GM18517 (cell line): ENCODE data around the gene ARHGAP8.
"Not testable (repeated sequence)": the region's sequence is repeated elsewhere in the genome, so short reads cannot be mapped to it uniquely, and the experiment has no call there.

Experiments used
- ATAC-seq: cut with Tn5 transposase; IDR thresholded peaks from one replicate; pipeline ENCODE4 v1.9.1; 2021; ENCODE audit warnings: mild to moderate bottlenecking, moderate library complexity; ENCODE audit not compliant: unreplicated experiment

The ARHGAP8 gene

DNA sequence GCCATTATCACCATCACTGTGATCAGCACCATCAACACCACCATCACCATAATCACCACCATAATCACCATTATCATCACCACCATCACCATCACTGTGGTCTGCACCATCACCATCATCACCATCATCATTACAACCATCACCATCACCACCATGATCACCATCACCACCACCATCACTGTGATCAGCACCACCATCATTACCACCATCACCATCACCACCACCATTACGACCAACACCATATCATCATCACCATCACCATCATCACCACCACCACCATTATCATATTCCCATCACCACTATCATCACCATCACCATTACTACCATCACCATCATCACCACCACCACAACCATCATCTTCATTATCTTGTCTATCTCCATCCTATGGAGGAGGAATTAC, 132.2 kb downstream of the ARHGAP8 start:
- no peak for ATAC-seq

DNA sequence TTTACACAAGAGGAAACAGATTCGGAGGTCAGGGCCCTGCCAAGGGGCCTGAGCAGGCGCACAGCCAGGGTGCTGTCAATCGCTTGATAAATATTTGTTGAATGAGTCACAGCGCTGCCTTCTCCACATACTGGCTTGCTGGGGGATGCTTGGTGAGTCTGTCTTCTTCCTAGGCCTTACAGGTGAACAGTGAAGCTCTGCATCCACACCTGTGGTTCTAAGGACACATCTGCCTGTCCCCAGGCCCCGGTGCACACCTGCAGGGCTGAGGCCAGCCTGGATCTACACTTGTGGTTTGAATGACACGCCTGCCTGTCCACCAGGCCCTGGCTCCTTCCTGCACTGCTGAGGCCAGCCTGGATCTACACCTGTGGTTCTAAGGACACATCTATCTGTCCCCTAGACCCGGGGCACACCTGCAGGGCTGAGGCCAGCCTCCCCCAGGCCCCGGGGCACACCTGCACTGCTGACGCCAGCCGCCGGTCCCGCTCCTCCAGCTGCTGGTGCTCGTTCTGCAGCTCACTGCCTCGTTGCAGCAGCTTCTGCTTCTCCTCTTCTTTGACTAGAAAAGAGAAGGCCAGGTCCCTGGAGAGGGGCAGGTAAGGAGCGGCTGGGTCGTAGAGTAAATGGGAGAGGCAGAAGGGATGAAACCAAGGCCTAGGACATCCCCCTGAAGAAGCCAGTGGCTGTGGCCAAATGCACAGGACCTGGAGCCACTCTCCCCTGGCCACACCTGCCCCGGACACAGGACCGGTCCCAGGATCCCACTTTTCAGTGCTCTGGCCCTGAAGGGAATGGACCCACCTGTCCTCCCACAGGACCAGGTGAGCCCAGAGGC, 132.8 kb downstream of the ARHGAP8 start:
- no peak for ATAC-seq

DNA sequence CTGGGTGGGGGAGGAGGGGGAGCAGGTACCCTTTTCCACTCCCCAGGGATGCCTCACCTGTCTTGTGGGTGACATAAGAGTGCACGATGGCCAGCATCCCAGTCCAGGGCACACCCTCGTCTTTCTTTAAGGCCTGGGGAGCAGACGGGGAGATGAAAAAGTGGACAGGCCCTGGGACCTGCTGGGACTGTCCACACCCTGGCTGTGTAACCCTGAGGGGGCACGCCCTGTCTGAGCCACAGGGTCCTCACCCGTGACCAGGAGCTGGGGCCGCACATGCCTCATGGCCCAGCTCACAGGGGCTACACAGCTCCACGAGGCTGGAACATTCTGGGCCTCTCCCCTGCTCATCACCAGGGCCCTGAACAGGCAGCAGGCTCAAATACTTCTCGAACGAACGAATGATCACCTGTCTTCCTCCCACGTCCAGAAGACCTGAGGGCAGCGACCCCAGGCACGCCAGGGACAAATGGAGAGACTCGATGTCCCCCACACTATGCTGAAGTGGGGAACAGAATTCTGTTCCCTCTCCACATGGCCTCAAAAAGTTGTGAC, 133.5 kb downstream of the ARHGAP8 start:
- no peak for ATAC-seq

DNA sequence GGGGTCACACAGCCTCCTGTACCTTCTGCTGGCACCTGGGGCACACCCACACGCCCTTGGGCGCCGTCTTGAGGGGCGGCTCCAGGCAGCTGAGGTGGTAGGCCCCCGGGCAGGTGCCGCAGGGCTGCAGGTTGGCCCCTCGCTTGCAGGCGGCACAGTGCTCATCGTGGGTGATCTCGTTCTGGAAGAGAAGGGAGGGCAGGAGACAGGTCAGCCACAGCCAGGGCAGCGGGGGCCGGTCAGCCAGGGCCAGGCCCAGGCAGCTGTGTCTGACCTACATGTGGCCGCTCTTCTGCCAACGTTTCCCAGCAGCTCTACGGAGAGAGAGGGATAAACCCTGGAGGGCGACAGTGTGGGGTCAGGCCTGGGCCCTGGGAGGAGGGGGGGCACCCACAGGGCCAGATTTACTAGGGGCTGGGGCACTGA, 135.6 kb downstream of the ARHGAP8 start:
- ATAC-seq: no peak

DNA sequence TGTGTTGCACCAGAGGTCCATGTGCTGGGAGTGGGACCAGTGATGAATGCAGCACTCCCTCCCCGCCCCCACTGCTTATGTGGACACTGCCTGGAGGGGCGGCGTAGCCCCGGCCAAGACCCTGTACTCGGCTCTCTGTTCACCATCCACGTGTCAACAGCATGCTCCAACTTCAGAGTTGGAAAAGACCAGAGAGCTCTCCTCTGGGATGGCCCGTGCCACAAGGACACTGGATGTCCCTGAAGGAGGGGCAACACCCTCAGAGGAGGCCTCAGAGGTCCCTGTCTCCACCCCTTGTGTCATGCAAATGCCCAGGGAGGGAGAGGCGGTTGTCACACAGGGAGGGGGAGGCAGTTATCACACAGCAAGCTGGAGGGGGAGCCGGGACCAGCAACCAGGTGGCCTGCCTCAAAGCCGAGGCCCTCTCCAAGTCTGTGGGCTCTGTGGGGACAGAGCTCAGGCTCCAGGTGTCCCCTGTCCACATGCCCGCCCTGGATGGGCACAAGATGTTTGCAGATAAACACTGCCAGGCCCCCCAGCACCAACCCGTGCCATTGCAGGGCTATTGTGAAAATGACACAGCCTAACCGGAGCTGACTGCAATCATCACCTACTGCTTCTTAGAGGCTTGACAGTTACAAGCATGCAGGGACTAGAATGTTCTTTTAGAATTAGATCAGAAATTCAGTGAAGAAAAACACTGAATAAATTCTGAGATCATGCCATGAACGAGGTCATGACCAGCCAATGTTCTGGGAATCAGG, 136.3 kb downstream of the ARHGAP8 start:
- ATAC-seq: no peak

DNA sequence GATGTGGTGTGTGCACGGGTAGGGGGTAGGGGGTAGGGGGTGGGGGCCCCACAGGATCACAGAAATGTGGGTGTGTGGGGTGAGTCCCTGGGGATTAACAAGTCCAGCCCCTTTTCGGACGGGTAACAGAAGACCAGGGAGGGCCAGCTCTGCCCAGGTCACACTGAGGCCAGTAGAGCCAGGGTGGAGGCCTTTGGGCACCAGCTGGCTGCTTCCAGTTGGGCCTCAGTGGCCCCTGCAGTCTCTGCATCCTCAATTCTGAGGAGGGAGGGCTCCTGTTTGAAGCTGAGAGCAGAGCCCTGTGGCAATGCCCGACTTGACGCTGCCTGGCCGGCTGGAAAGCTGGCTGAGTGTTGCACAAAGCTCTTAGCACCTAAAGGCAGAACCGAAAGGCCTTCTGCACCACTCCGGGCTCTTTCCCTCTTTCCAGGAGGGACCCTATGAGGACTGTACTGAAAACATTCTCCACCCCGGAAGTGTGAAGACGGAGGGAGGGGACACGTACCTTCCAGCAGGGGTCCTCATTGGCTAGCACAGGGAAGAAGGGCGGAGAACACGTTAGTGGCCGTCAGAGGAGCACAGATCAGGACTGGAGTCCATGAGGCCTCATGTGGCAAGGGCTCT, 137.0 kb downstream of the ARHGAP8 start:
- no peak for ATAC-seq

DNA sequence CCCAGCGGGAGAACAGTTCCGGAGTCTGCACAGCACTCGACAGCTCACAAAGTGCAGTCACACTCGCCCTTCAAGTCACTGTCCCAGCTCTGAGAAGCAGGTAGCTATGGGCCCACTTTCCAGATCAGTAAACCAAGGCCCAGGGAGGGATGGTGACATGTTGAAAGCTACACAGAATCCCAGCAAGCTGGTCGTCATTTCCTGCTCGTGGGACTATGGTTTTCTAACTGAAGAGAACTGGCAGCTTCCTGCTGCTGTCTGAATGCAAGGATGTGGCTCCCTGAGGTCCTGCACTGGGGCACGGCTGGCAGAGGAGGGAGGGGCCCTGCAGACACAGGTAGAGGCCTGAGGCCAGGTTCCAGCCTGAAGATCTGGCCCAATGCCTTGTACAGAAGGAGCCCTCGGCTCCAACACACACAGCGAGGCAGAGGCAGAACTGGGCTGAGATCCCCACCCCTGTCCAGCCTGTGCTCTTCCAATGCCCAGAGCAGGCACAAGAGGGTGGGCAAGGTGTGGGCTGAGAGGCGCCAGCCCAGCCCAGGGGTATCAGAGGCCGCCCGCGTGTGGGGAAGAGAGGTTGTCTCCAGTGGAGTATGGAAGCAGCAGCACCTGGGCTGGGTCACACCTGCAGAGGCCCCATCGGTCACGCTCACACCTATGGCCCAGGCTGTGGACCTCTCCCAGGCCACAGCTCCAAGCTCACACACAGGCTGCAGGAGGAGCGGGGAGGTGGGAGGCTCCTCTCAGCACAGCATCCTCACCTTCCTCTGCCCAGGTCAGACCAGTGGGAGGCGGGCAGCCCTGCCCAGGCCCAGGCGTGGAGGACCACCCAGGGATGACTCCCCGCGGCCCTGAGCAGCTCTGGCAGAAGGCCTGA, 138.3 kb downstream of the ARHGAP8 start:
- no peak for ATAC-seq

DNA sequence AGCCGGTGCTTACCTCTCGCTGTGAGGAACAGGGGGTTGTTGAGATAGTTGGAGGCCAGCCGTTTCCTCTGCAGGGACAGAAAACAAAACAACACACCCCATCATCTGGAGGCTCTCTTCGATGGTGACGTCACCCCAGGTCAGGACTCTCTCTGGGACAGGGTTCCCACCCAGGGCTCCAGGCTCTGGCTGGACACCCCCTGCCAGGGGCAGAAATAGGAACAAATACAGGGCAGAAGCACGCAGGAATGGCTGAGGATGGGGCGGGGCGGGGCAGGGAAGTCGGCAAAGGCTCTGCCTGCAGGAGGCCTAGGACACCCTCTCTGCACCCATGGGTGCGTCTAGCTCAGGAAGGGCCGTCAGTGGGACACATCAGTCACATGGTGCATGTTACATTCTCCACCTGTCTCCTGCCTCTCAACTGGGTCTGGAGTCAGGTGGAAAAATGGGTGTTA, 138.9 kb downstream of the ARHGAP8 start:
- ATAC-seq: no peak

DNA sequence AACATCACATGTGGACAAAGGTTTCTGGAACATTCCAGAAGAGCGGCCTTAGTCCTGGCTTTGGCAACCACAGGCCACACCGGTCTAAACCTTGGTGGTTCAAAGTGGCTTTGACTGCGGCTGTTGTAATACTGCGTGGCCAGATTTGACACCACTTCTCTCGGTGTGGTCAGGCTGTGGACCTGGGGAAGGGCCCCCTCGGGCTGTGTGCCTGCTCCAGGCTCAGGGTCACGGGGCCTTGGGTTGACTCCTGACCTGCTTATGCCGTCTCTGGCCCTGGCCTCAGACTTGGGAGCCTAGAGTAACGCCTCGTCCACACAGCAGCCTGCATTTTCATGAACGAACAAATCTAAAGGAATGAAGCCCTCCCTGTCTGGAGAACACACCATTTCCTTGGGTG, 139.4 kb downstream of the ARHGAP8 start:
- ATAC-seq: no peak

DNA sequence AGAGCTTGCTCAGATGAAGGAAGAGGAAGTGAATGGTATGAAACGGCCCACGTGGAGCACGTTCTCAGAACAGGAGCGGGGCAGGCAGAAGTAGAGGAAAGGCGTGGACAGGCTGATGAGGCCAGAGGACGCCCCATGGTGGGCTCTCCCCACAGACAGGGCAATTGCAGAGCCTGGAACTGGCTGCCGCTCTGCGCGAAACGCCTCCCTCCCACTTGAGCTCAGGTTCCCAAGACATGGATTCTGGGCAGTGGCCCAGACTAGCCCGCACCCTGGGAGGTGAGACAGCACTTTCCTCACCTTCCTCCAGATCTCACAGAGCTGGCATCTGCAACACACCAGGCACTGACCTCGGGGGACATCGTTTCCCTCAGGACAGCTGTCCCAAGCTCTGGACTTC, 139.9 kb downstream of the ARHGAP8 start:
- ATAC-seq: no peak

DNA sequence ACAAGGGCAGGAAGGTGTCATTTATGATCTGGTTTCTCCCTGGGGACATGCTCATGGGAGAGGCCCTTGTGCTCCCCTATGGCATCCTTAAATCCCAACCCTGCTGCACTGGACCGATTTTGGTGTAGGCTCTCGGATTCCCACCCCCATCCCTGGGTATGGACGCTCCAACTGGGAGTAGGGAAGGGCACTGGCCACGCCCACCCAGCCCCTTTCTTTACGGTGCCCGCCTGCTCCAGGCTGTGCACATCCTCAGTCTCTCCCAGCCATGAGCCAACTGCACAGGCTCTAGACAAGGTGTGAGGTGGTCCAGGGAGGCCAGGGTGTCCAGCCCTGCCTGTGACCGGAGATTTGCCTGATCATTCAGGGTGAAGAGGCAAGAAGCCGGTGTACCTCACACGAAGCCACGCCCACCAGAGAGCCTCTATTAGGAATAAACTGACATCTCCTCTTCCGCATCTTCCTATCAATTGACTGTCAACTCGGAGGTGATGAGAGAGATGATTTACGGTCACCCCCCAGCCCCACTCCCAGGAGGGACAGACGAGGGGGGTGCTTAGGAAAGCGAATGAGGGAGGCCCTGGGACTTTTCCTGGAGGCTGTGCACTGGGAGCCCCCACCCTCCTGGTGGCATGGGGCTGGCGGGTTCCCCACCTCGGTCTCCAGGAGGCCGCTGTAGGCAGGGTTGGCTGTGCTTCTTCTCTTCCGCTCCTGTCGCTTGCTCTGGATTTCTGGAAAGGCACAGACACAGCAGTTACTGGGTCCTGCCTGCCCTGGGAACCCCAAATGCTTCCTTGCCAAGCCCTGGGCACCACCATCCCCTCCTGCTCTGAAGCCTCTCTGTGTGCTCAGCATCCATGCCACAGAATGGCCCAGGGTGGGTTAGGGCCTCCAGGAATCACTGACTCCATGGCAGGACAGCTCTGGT, 140.7 kb downstream of the ARHGAP8 start:
- ATAC-seq: no peak

DNA sequence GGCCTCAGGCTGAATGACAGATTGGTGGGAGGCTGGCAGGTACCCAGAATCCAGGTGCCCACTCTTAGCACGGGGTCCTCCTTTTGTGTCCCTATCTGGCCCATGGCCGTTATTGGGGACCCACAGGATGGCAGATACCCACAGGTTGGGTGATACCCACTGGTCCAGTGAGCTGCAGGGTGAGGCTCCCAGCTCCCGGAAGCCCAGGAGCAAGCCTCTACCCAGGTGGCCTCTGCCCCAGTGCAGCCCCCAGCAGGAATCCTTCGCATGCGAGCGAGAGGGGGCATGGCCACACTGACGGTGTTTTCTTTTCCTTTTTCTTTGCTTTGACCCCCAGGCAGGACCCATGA, 141.3 kb downstream of the ARHGAP8 start:
- ATAC-seq: no peak

DNA sequence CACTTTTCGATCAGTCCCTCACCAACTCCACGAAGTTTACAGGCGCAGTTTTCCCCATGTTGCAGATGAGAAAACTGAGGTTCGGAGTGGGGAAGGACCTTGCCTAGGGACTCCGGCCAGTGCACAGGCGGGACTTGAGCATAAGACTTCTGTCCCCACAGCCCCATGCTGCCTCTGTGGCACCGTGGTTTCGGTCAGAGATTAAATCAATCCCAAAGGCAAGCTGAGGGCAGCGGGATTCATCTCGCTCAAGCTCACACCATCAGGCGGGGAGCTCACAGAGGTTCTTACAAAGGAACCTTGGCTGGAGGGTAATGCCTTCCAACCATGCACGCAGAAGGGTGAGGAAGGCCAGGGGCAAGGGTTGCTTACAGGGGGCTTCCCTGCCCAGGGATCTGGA, 141.9 kb downstream of the ARHGAP8 start:
- ATAC-seq: no peak

DNA sequence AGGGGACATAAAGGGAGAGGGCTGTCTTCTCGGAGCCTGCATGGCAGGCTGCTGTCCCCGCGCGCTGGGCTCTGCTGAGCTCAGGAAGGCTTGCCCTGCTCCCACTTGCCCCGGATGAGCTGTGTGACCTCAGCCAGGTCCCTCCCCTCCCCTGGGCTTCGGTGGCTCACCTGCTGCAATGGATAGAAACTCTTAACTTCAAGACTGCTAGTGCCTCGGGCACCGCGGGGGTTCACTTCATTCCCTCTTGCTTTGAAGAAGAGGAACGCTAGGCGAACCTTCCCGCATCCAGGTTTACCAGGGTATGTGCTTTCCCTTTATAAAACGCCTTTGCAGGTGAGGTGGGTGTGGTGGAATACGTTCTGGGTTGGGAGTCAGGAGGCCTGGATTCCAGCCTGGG, 142.4 kb downstream of the ARHGAP8 start:
- ATAC-seq: no peak

DNA sequence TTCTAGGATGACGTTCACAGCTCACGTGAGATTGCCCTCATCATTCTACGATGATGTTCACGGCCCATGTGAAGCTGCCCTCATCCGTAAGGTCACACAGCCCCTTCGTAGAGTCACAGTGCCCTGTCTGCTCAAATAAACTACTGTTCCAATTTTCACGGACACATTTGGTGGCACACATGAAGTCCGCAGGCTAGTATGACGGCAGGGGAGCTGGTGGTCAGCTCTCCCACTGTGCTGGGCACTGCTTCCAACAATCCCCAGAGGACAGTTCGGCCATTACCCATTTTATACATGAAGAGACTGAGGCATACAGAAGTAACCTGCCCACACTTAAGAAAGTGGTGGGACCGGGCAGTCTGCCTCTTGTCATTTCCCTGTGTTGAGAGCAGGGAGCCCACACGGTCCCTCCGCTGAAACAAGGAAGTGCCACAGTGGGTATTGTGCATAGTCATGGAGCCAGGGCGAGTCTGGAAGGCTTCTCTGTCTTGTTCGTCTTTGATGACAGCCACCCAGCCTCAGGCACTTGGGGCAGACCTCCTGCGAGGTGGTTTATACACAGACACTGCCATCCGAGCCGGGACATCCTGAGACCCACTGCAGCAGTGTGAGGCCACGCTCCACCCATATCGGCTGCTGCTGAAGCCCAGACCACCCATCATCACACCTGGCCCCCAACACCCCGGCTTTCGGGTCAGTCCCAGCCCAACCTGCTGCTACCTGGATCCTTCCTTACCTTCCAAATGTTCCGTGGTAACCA, 143.1 kb downstream of the ARHGAP8 start:
- no peak for ATAC-seq

DNA sequence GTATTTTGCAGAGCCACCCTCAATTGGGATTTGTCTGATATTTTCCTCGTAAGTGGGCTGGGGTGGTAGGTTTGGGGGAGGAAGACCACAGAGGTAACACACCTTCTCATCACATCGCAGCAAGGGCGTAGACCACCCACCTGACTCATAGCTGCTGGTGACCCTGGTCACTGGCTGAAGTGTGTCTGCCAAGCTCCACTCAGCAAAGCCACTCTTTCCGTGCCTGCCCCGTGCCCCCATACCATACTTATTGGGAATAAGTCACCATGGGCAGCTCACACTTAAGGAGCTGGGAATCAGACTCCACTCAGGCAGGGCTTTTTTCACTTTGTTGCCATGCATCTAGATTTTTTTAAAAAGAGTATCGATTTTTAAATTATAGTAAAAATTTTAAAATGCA, 145.9 kb downstream of the ARHGAP8 start:
- ATAC-seq: no peak

DNA sequence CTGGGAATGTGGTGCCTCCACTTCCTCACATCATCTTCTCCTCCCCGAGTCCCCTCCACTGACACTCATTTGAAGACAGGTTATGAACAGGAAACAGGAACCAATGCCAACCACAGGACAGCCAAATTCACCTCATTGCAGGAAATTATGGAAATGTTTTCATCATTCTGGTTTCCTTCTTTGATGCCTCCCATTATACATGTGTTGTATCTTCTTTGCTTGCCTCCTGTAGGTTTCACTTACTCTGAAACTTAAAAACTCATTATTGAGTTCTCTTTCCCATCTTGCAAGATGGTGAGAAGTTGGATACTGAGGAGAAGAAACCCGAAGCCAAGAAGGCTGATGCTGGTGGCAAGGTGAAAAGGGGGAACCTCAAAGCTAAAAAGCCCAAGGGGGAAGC, 148.9 kb downstream of the ARHGAP8 start:
- no peak for ATAC-seq

DNA sequence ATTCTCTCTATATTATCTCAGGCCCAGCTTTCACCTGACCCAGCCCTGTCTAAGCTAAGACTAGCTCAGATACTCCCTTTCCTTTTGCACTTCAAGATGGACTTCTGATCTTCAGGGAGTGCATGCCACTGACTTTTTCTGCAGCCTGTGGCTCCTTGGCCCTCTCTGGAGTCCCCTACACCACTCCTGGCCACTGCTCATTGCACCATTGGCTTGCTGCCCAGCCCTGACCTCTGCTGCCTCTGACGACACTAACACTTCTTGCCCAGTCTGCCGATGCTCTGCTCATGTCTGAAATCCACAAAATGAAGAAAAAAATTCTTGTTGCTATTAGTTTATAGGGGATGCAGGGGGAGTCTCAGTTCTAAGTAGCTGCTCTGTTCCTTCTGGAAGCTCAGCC, 150.8 kb downstream of the ARHGAP8 start:
- ATAC-seq: not testable (repeated sequence)
